ENCODE measurements around the gene POLR3A.

POLR3A gene

DNA sequence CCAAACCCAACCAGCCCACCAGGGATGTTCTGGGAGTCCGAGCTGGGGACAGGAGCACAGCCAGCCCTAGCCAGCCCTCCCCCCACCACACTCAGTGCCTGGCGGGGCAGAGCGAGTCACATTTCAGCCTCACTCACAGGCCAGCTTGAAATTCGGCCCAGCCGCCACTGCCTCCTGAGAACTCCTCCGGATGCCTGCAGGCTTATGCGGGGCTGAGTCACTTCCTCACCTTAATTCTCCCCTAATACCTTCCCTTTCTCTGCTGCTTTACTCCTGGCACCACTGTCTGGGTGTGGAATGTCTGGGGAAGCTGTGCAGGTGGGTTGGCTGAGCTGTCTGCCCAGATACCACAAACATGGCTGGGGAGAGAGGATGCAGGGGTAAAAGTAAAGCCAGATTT is 80.1 kb downstream of the POLR3A start:
- peaks cover 8% of the 10 kb centered on the region for H3K9me3 Mint-ChIP-seq
- H3K4me3 Mint-ChIP-seq: no peak overlapping the region
- peaks cover 2% of the 10 kb centered on the region for H3K36me3 Mint-ChIP-seq
- H3K4me1 Mint-ChIP-seq: no peaks in the 10 kb centered on the region
- H3K27me3 Mint-ChIP-seq: peaks cover 12% of the 10 kb centered on the region
- no peak for DNase-seq (ENCODE audit: low spot score in 2 of 2)
- no peak for ATAC-seq (ENCODE audit: low read depth)
- H3K27ac Mint-ChIP-seq: no peak overlapping the region

DNA sequence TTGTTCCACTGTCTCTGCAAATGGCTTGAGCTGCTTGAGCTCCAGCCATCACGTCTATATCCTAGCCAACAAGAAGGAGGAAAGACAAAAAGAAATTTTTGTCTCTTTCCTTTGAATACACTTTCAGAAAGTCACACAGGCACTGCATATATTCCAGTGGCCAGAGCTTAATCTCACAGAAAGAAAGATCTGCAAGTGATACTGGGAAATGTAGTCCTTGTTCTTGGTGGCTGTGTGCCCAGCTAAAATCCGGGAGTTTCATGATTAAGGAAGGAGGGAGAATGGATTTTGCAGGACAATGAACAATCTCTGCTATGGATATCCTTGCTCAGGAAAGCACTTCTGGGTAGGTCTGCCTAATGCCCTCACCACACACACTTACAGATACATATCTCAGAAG is 83.2 kb downstream of the POLR3A start:
- ATAC-seq (ENCODE audit: low read depth) (no peak), DNase-seq (ENCODE audit: low spot score in 2 of 2) (no peak)
- Mint-ChIP-seq H3K4me1 (no peaks in the 10 kb centered on the region), H3K36me3 (peaks cover 2% of the 10 kb centered on the region), H3K27me3 (peaks cover 16% of the 10 kb centered on the region), H3K9me3 (peaks cover 4% of the 10 kb centered on the region), H3K4me3 (no peak overlapping the region), H3K27ac (no peak overlapping the region)

DNA sequence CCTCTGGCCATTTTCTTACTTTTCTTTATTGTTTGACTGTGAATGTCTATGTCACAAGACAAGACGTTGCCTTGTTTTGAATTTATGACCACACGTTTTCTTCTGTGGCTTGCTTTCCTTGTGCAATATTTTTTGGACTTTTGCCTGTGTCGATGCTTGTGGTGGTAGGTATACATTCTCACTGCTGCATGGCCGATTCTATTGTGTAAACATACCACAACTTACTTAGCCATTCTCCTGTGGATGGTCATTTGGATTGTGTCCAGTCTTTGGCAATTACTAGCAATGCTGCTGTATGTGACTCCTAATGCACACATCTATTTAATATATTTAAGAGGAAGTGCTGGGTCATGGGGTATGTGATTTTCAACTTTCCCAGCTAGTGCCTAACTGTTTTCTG is 84.8 kb downstream of the POLR3A start:
- H3K4me3 Mint-ChIP-seq: no peak overlapping the region
- no peaks in the 10 kb centered on the region for H3K4me1 Mint-ChIP-seq
- H3K27me3 Mint-ChIP-seq: peaks cover 11% of the 10 kb centered on the region
- DNase-seq (ENCODE audit: low spot score in 2 of 2) (no peak), ATAC-seq (ENCODE audit: low read depth) (no peak)
- no peaks in the 10 kb centered on the region for H3K36me3 Mint-ChIP-seq
- no peak overlapping the region for H3K27ac Mint-ChIP-seq
- H3K9me3 Mint-ChIP-seq: no peaks in the 10 kb centered on the region

DNA sequence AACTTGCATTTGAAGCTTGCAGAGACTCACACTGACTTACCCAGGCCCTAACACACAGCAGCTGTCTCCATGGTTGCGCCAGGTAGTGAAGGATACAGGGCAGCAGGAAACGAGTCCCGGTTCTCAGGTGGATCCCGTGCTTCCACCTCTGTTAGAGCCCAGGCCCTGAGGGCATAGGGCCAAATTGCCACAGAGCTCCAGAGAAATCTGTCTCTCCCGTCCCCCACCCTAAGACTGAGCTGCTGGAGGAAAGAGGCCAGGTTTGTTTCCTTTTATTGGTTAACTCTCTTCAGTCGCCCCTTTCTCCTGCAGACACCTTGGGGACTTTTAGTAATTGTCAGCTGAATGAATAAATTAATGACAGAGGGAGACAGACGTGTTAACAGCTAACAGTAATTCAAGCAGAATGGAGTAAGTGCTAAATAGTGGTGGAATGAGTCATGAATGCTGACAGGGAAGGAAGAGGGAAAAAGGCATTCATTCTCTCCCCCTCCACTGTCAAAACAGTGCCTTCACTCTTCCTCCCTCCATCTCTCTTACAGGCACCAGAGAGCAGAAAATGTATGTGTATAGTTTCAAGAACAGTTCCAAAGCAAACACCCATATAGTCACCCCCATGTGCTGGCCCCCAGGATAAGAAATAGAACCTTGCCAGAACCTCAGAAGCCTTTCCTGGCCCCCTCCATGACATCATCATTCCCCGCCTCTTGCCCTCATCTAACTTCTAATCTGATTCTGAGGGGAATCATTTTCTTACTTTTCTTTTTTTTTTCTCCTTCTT is 86.0 kb downstream of the POLR3A start:
- DNase-seq (ENCODE audit: low spot score in 2 of 2) (no peak), ATAC-seq (ENCODE audit: low read depth) (no peak)
- Mint-ChIP-seq H3K9me3 (no peaks in the 10 kb centered on the region), H3K27me3 (peaks cover 6% of the 10 kb centered on the region), H3K4me1 (no peaks in the 10 kb centered on the region), H3K27ac (no peak overlapping the region), H3K36me3 (no peaks in the 10 kb centered on the region), H3K4me3 (no peak overlapping the region)

DNA sequence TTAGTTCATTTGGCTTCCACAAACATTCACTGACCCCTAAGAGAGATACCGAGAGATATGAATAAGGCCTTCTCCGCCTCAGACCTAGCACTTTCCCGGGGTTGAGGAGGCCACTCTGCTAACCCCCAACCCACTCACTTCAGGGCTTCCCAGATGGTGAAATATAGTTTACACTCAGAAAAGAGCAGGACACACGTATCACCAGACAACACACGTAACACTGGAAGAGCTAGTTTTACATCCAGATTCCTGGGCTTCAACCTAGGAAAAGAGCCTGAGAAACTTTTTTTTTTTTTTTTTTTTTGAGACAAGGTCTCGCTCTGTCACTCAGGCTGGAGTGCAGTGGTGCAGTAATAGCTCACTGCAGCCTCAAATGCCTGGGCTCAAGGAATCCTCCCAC is 87.5 kb downstream of the POLR3A start:
- ATAC-seq (ENCODE audit: low read depth) (no peak), DNase-seq (ENCODE audit: low spot score in 2 of 2) (no peak)
- H3K9me3 Mint-ChIP-seq: no peaks in the 10 kb centered on the region
- H3K27ac Mint-ChIP-seq: no peak overlapping the region
- no peak overlapping the region for H3K4me3 Mint-ChIP-seq
- peaks cover 6% of the 10 kb centered on the region for H3K27me3 Mint-ChIP-seq
- H3K36me3 Mint-ChIP-seq: no peaks in the 10 kb centered on the region
- no peaks in the 10 kb centered on the region for H3K4me1 Mint-ChIP-seq

DNA sequence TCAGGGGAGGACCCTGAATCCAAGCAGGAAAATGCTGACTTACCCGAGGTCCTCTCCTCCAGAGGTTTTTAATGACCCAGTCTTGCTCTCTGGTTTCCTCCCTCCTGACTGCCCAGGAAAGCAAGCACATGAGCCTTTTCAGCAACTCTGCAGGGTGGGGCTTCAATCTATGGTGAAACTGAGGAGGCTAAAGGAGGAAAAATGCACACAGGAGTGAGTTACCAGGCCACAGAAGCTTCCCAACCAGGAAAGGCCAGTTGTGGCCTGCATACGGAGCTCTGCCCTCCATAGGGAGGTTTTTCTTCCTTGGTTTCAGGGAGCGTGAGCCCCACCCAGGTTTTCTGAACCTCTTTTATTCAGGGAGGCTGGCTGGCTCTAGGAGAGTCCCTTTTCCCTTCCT is 88.7 kb downstream of the POLR3A start:
- Mint-ChIP-seq H3K27ac (no peak overlapping the region), H3K27me3 (peaks cover 4% of the 10 kb centered on the region), H3K9me3 (no peaks in the 10 kb centered on the region), H3K36me3 (no peaks in the 10 kb centered on the region), H3K4me1 (no peaks in the 10 kb centered on the region), H3K4me3 (no peak overlapping the region)
- DNase-seq (ENCODE audit: low spot score in 2 of 2) (no peak), ATAC-seq (ENCODE audit: low read depth) (no peak)

DNA sequence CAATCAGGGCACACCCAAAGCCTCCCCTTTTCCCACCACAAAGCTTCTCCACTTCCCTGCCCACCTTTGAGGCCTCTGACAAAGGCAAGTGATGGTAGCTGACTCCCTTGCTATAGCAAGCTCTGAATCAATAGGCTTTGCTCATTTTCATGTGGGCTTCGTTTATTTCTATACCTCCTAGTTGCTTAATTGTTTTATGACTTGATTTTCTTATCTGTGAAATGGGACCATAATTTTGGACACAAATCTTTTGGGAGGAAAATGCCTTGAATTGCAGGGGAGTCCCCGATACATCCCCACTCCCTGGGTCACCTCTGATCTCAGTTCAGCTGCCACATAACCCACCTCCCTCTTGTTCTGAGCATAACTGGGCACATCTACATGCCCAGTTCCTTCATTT is 89.1 kb downstream of the POLR3A start:
- no peaks in the 10 kb centered on the region for H3K9me3 Mint-ChIP-seq
- DNase-seq (ENCODE audit: low spot score in 2 of 2): no peak
- no peak for ATAC-seq (ENCODE audit: low read depth)
- H3K36me3 Mint-ChIP-seq: no peaks in the 10 kb centered on the region
- H3K27ac Mint-ChIP-seq: no peak overlapping the region
- H3K4me1 Mint-ChIP-seq: no peaks in the 10 kb centered on the region
- H3K4me3 Mint-ChIP-seq: no peak overlapping the region
- peaks cover 4% of the 10 kb centered on the region for H3K27me3 Mint-ChIP-seq

DNA sequence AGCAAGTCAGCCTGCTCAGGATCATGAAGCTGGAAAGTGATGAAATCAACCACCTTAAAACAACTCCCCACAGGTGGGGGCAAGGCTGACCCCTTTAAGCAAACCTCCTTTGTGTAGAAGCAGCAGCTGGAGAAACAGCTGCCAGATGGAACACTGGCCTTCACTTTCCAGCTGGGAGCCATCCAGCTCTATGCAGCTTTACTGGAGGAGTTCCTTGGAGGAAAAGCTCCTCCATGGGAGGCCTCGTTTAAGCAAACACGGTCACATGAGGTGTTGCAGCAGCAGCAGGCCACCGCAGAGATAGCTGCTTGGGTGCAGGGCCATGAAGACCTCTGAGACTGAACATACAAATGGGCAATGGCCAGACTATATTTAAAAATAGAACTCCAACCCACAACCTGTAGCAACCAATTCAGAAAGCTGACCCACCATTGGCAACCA is 89.7 kb downstream of the POLR3A start:
- no peaks in the 10 kb centered on the region for H3K4me1 Mint-ChIP-seq

DNA sequence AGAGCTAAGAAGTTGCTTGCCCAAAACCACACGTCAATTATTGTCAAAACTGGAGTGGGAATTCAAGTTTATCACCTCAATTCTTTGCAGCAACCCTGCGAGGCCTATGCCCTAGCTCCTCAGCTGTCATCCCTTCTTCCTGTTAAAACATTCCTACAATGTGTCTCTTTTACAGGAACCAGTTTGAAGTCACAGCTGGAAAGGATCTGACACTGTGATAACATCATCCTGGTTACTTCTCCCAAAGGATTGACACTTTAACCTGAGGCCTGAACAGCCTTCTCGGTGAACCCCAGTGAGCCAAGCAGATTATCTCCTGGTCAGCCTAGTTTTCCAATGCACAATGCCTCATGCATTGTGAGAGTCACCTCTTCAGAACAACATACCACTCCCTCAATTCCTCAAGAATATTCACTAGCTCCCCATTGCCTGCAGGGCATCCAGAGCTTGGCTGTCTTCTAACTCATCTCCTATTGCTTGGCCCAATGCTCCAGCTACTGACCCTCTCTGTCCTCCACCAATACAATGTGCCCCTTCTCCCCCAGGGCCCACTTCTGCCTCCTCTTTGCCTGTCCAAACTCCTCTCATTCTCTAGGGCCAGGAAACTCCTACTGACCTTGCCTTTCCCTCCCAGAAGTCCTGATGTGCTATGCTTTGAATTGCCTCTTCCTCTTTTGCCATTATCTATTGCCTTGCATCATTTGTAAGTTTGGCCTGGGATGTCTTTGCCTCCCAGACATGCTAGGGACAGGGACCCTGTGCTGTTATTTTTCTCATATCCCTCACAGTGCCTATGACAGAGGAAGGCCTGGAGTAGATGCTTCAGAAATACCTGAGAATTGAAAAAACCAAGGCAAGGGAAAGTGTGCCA is 92.4 kb downstream of the POLR3A start:
- Mint-ChIP-seq H3K4me3 (no peak overlapping the region), H3K4me1 (no peaks in the 10 kb centered on the region), H3K27me3 (peaks cover 3% of the 10 kb centered on the region)

More for the DNA sequence above, 89.7 kb downstream of the POLR3A start:
- Mint-ChIP-seq H3K27me3 (peaks cover 4% of the 10 kb centered on the region), H3K9me3 (no peaks in the 10 kb centered on the region), H3K36me3 (no peaks in the 10 kb centered on the region), H3K4me3 (no peak overlapping the region), H3K27ac (no peak overlapping the region)
- DNase-seq (ENCODE audit: low spot score in 2 of 2) (no peak), ATAC-seq (ENCODE audit: low read depth) (no peak)

DNA sequence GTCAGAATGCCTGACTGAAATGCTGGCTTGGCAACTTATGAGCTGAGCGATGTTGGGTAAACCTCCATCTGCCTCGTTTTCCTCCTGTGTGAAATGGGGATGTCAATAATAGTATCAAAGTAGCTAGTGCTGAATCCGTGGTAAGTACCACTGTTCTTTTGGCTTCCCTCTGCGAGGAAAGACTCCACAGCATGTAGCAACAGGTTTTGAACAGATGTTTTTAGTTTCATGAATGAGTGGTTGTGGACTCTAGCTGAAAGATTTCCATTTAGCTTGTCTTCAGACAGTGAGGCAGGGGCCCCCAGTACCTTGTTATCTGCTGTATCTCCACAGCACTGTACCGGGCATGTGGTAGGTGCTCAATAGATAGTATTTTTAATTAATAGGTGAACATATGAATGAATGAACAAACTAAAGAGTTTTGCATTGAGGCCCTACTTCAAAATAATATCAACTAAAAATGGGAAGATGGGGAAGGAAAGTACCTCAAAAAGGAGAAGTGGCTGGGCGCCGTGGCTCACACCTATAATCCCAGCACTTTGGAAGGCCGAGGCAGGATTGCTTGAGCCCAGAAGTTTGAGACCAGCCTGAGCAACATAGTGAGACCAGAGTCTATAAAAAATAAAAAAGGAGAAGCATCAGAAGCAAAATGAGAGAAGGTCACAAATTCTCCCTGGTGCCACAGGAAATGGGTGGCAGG is 97.1 kb downstream of the POLR3A start:
- Mint-ChIP-seq H3K27ac (no peak overlapping the region), H3K27me3 (peaks cover 12% of the 10 kb centered on the region), H3K36me3 (no peaks in the 10 kb centered on the region), H3K9me3 (no peaks in the 10 kb centered on the region), H3K4me1 (no peaks in the 10 kb centered on the region), H3K4me3 (no peak overlapping the region)
- DNase-seq (ENCODE audit: low spot score in 2 of 2): no peak
- ATAC-seq (ENCODE audit: low read depth): no peak

More for the DNA sequence above, 92.4 kb downstream of the POLR3A start:
- Mint-ChIP-seq H3K36me3 (no peaks in the 10 kb centered on the region), H3K27ac (no peak overlapping the region), H3K9me3 (no peaks in the 10 kb centered on the region)
- ATAC-seq (ENCODE audit: low read depth): no peak
- no peak for DNase-seq (ENCODE audit: low spot score in 2 of 2)

DNA sequence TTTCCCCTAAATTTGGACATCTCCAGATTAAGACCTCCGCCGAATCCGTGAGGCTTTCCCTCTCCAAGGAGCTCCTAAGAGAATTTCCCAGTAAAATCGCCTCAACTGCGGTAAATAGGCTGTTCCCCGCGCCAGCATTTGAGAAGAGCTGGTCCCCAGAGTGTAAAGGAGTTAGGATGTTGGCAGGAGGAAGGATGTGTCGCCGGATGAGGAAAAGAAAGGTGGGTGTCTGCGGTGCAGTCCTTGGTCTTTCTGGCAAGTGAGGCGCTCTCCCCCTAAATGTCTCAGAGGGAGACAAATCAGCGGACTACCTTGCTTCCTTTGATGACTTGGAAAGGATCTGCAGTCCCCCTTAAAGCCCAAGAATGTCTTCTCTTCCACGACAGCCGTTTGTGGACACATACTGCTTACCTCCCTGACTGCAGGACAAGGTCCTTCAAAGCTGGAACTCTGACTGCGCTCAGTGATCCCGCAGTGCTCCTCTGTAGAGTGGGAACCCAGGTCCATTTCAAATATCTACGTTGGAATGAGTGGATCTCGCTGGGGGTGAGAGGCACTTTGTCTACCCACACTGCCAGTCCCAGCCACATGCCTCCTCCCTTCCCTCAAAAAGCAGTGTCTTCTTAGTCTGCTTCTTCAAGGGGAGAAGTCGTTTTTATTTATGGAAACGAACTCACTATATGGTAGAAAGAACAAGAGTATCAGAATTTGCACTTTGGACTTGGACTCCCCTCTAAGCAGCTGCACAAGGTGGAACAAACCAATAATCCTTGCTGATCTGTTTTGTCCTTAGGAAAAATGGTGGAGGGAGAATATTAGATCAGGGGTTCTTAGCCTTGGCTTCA is 101.7 kb downstream of the POLR3A start:
- Mint-ChIP-seq H3K27me3 (peaks cover 23% of the 10 kb centered on the region), H3K36me3 (no peaks in the 10 kb centered on the region), H3K4me3 (peak overlapping the region; percentile 71), H3K9me3 (no peaks in the 10 kb centered on the region), H3K4me1 (peaks cover 3% of the 10 kb centered on the region), H3K27ac (no peak overlapping the region)
- DNase-seq (ENCODE audit: low spot score in 2 of 2) (no peak), ATAC-seq (ENCODE audit: low read depth) (no peak)

DNA sequence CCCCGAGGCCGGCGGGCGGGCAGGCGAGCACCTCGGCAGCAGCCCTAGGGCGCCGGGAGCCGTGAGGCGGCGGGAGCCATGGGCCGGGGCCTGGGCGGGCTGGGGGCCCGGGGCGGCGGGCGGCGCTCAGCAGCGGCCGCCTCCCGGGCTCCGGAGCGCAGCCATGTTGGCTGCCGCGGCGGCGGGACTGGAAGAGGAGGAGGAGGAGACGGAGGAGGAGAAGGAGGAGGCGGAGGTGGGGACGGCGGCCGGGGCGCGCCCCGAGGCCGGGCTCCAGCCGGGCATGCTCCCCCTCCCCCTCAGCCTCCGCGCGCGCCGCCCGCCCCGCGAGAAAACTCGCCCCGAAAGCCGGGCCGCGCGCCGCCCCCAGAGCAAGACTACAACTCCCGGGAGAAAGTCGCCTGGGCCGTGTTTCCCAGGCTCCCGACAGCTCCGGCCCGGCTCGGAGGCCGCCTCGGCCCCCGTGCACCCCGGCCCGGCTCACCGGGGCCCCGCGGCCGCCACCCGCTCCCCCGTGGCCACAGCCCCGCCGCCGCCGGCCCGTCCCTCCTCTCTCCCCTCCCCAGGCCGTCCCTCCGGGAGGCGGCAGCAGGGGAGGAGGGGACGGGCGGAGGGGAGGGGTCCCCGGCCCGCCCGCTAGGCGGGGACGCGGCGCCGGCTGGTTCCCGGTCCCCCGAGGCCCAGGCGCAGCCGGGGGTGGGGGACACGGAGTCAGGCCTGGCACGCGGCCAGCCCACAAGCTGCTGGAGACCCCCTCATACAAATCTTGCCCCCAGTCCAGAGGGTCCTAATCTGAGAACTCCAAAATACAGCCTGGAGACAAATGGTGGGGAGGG is 102.5 kb downstream of the POLR3A start, which contains the start of gene DLG5:
DLG5 (minus strand) TSS at position 190 of the 836 bp plus-strand sequence. CDS start 235 bp downstream, outside the sequence.
- Mint-ChIP-seq H3K27me3 (peaks cover 23% of the 10 kb centered on the region), H3K4me3 (peak within 1 kb of the TSS; percentile 71), H3K9me3 (no peaks in the 10 kb centered on the region), H3K36me3 (no peaks in the 10 kb centered on the region), H3K4me1 (peaks cover 3% of the 10 kb centered on the region), H3K27ac (no peak within 1 kb of the TSS)
- DNase-seq (ENCODE audit: low spot score in 2 of 2): no peak
- ATAC-seq (ENCODE audit: low read depth): peak; percentile 44

All from memory B cell (primary cell).